NCI-H748 (cell line): ENCODE data around the gene CFAP54.

ENCODE experiments used
- DNase-seq: peaks from one replicate; lab custom pipeline; 2025; ENCODE audit not compliant: unreplicated experiment; lab: John Stamatoyannopoulos, UW

Gene CFAP54

GRCh38 chr12:96822641-96823040 lies 333.3 kb downstream of the CFAP54 start:
- no peak for DNase-seq

GRCh38 chr12:96824074-96824837 lies 334.9 kb downstream of the CFAP54 start:
- DNase-seq, result no peak

- DNase-seq, result no peak
Observed at GRCh38 chr12:96824838-96825236, 335.5 kb downstream of the CFAP54 start.

- peak; percentile 14 for DNase-seq
Observed at GRCh38 chr12:96828169-96828789, 338.9 kb downstream of the CFAP54 start.

- DNase-seq, result no peak
Observed at GRCh38 chr12:96829354-96829753, 340.0 kb downstream of the CFAP54 start.

GRCh38 chr12:96831346-96831745 lies 342.0 kb downstream of the CFAP54 start:
- no peak for DNase-seq

- no peak for DNase-seq
Observed at GRCh38 chr12:96846293-96846692, 356.9 kb downstream of the CFAP54 start.

- DNase-seq, result no peak
Observed at GRCh38 chr12:96850676-96851075, 361.3 kb downstream of the CFAP54 start.

GRCh38 chr12:96858162-96858561 lies 368.8 kb downstream of the CFAP54 start:
- no peak for DNase-seq

- DNase-seq, result no peak
Observed at GRCh38 chr12:96861656-96862055, 372.3 kb downstream of the CFAP54 start.

GRCh38 chr12:96862326-96862725 lies 372.9 kb downstream of the CFAP54 start:
- DNase-seq, result no peak

- no peak for DNase-seq
Observed at GRCh38 chr12:96864335-96864734, 375.0 kb downstream of the CFAP54 start.

- no peak for DNase-seq
Observed at GRCh38 chr12:96866801-96867590, 377.6 kb downstream of the CFAP54 start.

GRCh38 chr12:96870946-96871345 lies 381.6 kb downstream of the CFAP54 start:
- no peak for DNase-seq

- DNase-seq, result no peak
Observed at GRCh38 chr12:96872961-96873360, 383.6 kb downstream of the CFAP54 start.

GRCh38 chr12:96874211-96874610 lies 384.8 kb downstream of the CFAP54 start:
- DNase-seq, result no peak

GRCh38 chr12:96876966-96877365 lies 387.6 kb downstream of the CFAP54 start:
- DNase-seq, result no peak

GRCh38 chr12:96878704-96879103 lies 389.3 kb downstream of the CFAP54 start:
- DNase-seq, result no peak

- no peak for DNase-seq
Observed at GRCh38 chr12:96879301-96879700, 389.9 kb downstream of the CFAP54 start.

GRCh38 chr12:96880220-96880619 lies 390.8 kb downstream of the CFAP54 start:
- no peak for DNase-seq

- no peak for DNase-seq
Observed at GRCh38 chr12:96881608-96882007, 392.2 kb downstream of the CFAP54 start.

GRCh38 chr12:96882862-96883261 lies 393.5 kb downstream of the CFAP54 start:
- no peak for DNase-seq
